ENCODE results near the gene MDGA2. TPM values are rescaled to one million over a fixed set of nuclear protein-coding genes. Genes with fewer than 3 reads are reported as not detected.
"Not testable (repeated sequence)": the region's sequence is repeated elsewhere in the genome, so short reads cannot be mapped to it uniquely, and the experiment has no call there.

Gene MDGA2
- total RNA-seq, 1 donor from 2014 or later: 39.1 TPM

- DNase-seq (ENCODE audit: low spot score in 2 of 2) (no peak), FAIRE-seq (no peak)
Observed at GRCh38 chr14:47262801-47263200, 412.6 kb downstream of the MDGA2 start.

- DNase-seq (ENCODE audit: low spot score in 2 of 2) (no peak), FAIRE-seq (no peak)
Observed at GRCh38 chr14:47261350-47261749, 414.1 kb downstream of the MDGA2 start.

GRCh38 chr14:47259796-47260195 is 415.6 kb downstream of the MDGA2 start:
- FAIRE-seq (no peak), DNase-seq (ENCODE audit: low spot score in 2 of 2) (no peak)

- no peak for DNase-seq (ENCODE audit: low spot score in 2 of 2)
- no peak for FAIRE-seq
Observed at GRCh38 chr14:47257013-47257412, 418.4 kb downstream of the MDGA2 start.

GRCh38 chr14:47252802-47253201 is 422.6 kb downstream of the MDGA2 start:
- FAIRE-seq (no peak), DNase-seq (ENCODE audit: low spot score in 2 of 2) (no peak)

GRCh38 chr14:47246367-47246766 is 429.0 kb downstream of the MDGA2 start:
- DNase-seq (ENCODE audit: low spot score in 2 of 2) (no peak), FAIRE-seq (no peak)

- FAIRE-seq; DNase-seq (ENCODE audit: low spot score in 2 of 2): not testable (repeated sequence)
Observed at GRCh38 chr14:47242579-47242978, 432.8 kb downstream of the MDGA2 start.

- DNase-seq (ENCODE audit: low spot score in 2 of 2) (no peak), FAIRE-seq (no peak)
Observed at GRCh38 chr14:47240748-47241437, 434.5 kb downstream of the MDGA2 start.

- FAIRE-seq (no peak), DNase-seq (ENCODE audit: low spot score in 2 of 2) (no peak)
Observed at GRCh38 chr14:47235619-47236018, 439.8 kb downstream of the MDGA2 start.

- FAIRE-seq: no peak
- DNase-seq (ENCODE audit: low spot score in 2 of 2): no peak
Observed at GRCh38 chr14:47226877-47227520, 448.4 kb downstream of the MDGA2 start.

GRCh38 chr14:47223656-47224055 is 451.7 kb downstream of the MDGA2 start:
- no peak for FAIRE-seq
- DNase-seq (ENCODE audit: low spot score in 2 of 2): no peak

GRCh38 chr14:47220096-47220495 is 455.3 kb downstream of the MDGA2 start:
- FAIRE-seq (no peak), DNase-seq (ENCODE audit: low spot score in 2 of 2) (no peak)

- FAIRE-seq (no peak), DNase-seq (ENCODE audit: low spot score in 2 of 2) (no peak)
Observed at GRCh38 chr14:47211263-47211662, 464.1 kb downstream of the MDGA2 start.

- DNase-seq (ENCODE audit: low spot score in 2 of 2) (no peak), FAIRE-seq (no peak)
Observed at GRCh38 chr14:47210099-47210498, 465.3 kb downstream of the MDGA2 start.

- FAIRE-seq (no peak), DNase-seq (ENCODE audit: low spot score in 2 of 2) (no peak)
Observed at GRCh38 chr14:47208434-47208833, 467.0 kb downstream of the MDGA2 start.

GRCh38 chr14:47207617-47208016 is 467.8 kb downstream of the MDGA2 start:
- DNase-seq (ENCODE audit: low spot score in 2 of 2): no peak
- FAIRE-seq: no peak

GRCh38 chr14:47200740-47201139 is 474.7 kb downstream of the MDGA2 start:
- FAIRE-seq: no peak
- no peak for DNase-seq (ENCODE audit: low spot score in 2 of 2)

- DNase-seq (ENCODE audit: low spot score in 2 of 2) (no peak), FAIRE-seq (no peak)
Observed at GRCh38 chr14:47195582-47195981, 479.8 kb downstream of the MDGA2 start.

GRCh38 chr14:47194055-47194454 is 481.4 kb downstream of the MDGA2 start:
- FAIRE-seq (no peak), DNase-seq (ENCODE audit: low spot score in 2 of 2) (no peak)

- not testable (repeated sequence) for DNase-seq (ENCODE audit: low spot score in 2 of 2); FAIRE-seq
Observed at GRCh38 chr14:47192203-47192602, 483.2 kb downstream of the MDGA2 start.

GRCh38 chr14:47191700-47192099 is 483.7 kb downstream of the MDGA2 start:
- no peak for FAIRE-seq
- no peak for DNase-seq (ENCODE audit: low spot score in 2 of 2)

GRCh38 chr14:47189911-47190484 is 485.4 kb downstream of the MDGA2 start:
- DNase-seq (ENCODE audit: low spot score in 2 of 2) (no peak), FAIRE-seq (no peak)
